Inflammatory macrophage treated with lipopolysaccharide for 1 hour (primary cell): ENCODE results near the gene TMEM128.
"Not testable (repeated sequence)": the region's sequence is repeated elsewhere in the genome, so short reads cannot be mapped to it uniquely, and the experiment has no call there.

Source experiments
- DNase-seq, 2 donors: peaks; one replicate each; pipeline ENCODE4 v3.0.0-alpha.2; 2020 to 2022

Gene TMEM128

GRCh38 chr4:4254666-4255065, 6.6 kb upstream of the TMEM128 start:
- no peak for DNase-seq

GRCh38 chr4:4254199-4254598, 6.2 kb upstream of the TMEM128 start:
- DNase-seq, result no peak

- DNase-seq, result no peak
These were observed 1.8 kb upstream of the TMEM128 start for GRCh38 chr4:4249866-4250265.

- not testable (repeated sequence) for DNase-seq
These were observed 1.3 kb upstream of the TMEM128 start for GRCh38 chr4:4249342-4249741.

GRCh38 chr4:4248885-4249203, 821 bp upstream of the TMEM128 start:
- DNase-seq, result no peak

GRCh38 chr4:4247696-4248028, 361 bp downstream of the TMEM128 start:
- DNase-seq, result no peak

GRCh38 chr4:4245172-4245571, 2.9 kb downstream of the TMEM128 start:
- DNase-seq, result peak in 1 of 2 donors; percentile 16

GRCh38 chr4:4239551-4239950, 8.5 kb downstream of the TMEM128 start:
- DNase-seq, result not testable (repeated sequence)

GRCh38 chr4:4233610-4234009, 14.4 kb downstream of the TMEM128 start:
- no peak for DNase-seq

GRCh38 chr4:4228356-4228668, 19.7 kb downstream of the TMEM128 start:
- no peak for DNase-seq

GRCh38 chr4:4227510-4228355, 20.3 kb downstream of the TMEM128 start:
- DNase-seq, result no peak

- no peak for DNase-seq
These were observed 21.2 kb downstream of the TMEM128 start, which contains the start of gene OTOP1 for GRCh38 chr4:4226606-4227438. OTOP1 (minus strand) TSS chr4:4226929; CDS start chr4:4226864, 65 bp downstream.

GRCh38 chr4:4225915-4226605, 22.0 kb downstream of the TMEM128 start:
- no peak for DNase-seq

- DNase-seq, result no peak
These were observed 30.9 kb downstream of the TMEM128 start for GRCh38 chr4:4217113-4217512.

GRCh38 chr4:4216648-4217047, 31.4 kb downstream of the TMEM128 start:
- no peak for DNase-seq

- not testable (repeated sequence) for DNase-seq
These were observed 34.3 kb downstream of the TMEM128 start for GRCh38 chr4:4213674-4214073.

GRCh38 chr4:4206204-4206603, 41.8 kb downstream of the TMEM128 start:
- no peak for DNase-seq

- DNase-seq, result no peak
These were observed 43.6 kb downstream of the TMEM128 start for GRCh38 chr4:4204401-4204745.

- no peak for DNase-seq
These were observed 44.2 kb downstream of the TMEM128 start for GRCh38 chr4:4203688-4204400.

GRCh38 chr4:4202510-4202909, 45.5 kb downstream of the TMEM128 start:
- DNase-seq, result no peak

- DNase-seq, result no peak
These were observed 47.4 kb downstream of the TMEM128 start for GRCh38 chr4:4200624-4201023.

GRCh38 chr4:4195354-4195753, 52.7 kb downstream of the TMEM128 start:
- no peak for DNase-seq

- not testable (repeated sequence) for DNase-seq
These were observed 59.5 kb downstream of the TMEM128 start for GRCh38 chr4:4188557-4188956.
